DND-41 (cell line): ENCODE results near the gene BMPER.

Experiments
- CTCF ChIP-seq: IDR thresholded peaks from 2 replicates; pipeline ENCODE4 v1.5.1; 2012; ENCODE audit warnings: borderline replicate concordance, low read length, moderate library complexity, mild to moderate bottlenecking; ENCODE audit not compliant: poor library complexity, severe bottlenecking; ENCODE audit errors: extremely low read depth
- EZH2 ChIP-seq: IDR thresholded peaks from 3 replicates; pipeline ENCODE4 v1.6.1; 2012; ENCODE audit warnings: borderline replicate concordance, low read depth, mild to moderate bottlenecking, moderate library complexity, low read length, inconsistent platforms; ENCODE audit not compliant: severe bottlenecking

DNA sequence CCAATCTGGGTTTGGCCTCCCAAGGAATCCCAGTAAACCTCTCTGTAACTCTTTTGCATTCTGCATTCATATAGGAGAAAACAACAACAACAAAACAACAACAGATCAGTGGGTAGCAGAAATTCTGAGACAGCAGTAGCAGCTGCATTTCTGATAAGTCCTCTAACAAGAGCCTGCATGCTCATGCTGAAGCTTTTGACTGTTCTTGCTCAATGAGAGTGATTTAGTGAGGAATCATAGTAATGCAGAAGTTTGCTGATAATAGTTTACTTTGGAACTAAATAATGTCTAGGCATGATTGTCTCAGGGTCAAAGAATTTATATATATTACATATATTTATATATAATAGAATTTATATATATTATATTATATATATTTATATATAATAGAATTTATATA, 35.2 kb downstream of the BMPER start:
- no peak for TF ChIP-seq CTCF
- no peak for TF ChIP-seq EZH2
